Type B pancreatic cell (in vitro differentiated cells): Measurements from ENCODE around the gene FRMD1. TPM values are rescaled to one million over a fixed set of nuclear protein-coding genes. Genes with fewer than 3 reads are reported as not detected.

Source experiments
- DNase-seq: peaks from one replicate; pipeline ENCODE4 v3.0.0; 2021; ENCODE audit warnings: mixed read lengths; ENCODE audit not compliant: unreplicated experiment; ENCODE audit errors: extremely low spot score
- H3K27ac Mint-ChIP-seq: 2 replicates; pipeline ENCODE4 v1.8.0; 2021; ENCODE audit warnings: mild to moderate bottlenecking, mixed read lengths
- H3K27me3 Mint-ChIP-seq: 2 replicates; pipeline ENCODE4 v1.8.0; 2021; ENCODE audit warnings: mixed read lengths
- H3K36me3 Mint-ChIP-seq: 2 replicates; pipeline ENCODE4 v1.8.0; 2021; ENCODE audit warnings: mixed read lengths
- H3K4me1 Mint-ChIP-seq: one replicate; pipeline ENCODE4 v1.8.0; 2021; ENCODE audit warnings: mixed read lengths; ENCODE audit not compliant: unreplicated experiment
- H3K4me3 Mint-ChIP-seq: 2 replicates; pipeline ENCODE4 v1.8.0; 2021; ENCODE audit warnings: mild to moderate bottlenecking, mixed read lengths
- H3K9me3 Mint-ChIP-seq: 2 replicates; pipeline ENCODE4 v1.8.0; 2021; ENCODE audit warnings: mixed read lengths
- total RNA-seq: library from RNA; stranded (reverse); gene quantifications from 2 replicates; pipeline ENCODE4 v1.2.1, GENCODE V29; 2021; ENCODE audit warnings: low replicate concordance
- TF ChIP-seq, protein P1 (sequence below): fragments of 200-600 bp; sonication (generic); conservative IDR thresholded peaks from 2 replicates; pipeline ENCODE4 v1.5.0; 2021; ENCODE audit warnings: antibody characterized with exemption, mild to moderate bottlenecking

Gene FRMD1
- total RNA-seq, 1 donor from 2014 or later, result 0.17 TPM

DNA sequence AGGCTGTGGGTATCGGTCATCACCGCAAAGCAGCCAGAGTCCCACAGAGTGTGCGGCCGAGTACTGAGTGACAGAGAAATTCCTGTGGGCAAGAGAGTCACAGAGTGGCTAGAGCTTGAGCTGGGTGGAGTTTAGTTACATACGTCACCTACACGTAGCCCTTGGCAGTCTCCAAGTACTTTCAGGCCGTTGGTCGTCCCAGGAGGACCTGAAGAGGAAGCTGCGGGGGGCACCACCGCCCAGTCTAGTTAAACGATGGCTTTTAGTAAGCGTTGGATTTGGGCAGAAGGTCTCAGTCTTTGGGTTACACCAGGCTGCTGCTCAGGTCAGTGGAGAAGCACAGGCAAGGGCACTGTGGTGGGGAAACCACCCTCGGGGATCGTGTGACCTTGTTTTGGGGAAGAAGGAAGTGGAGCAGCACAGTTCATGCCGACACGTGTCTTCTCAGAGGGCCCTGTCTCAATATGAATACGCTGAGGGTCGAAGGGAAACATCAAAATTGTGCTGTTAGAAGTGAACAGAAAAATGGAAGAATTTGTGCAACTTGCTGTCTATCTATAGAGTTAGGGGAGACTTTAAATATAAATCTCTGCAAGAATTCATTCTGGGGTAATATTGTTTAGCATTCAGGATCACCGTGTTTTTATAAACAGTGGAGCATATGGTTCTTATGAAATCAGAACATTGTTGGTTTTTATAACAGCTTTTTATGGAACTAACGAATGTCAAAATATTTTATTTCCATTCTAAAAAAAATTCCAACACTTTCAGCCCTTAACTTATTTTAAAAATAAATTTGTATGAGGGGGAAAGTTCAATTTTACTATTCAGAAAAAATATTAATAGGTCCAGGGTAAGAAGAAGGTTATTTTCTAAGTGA, 52.9 kb downstream of the FRMD1 start:
- H3K4me1 Mint-ChIP-seq, result peaks cover 26% of the 10 kb centered on the region
- H3K27ac Mint-ChIP-seq, result no peak overlapping the region
- no peaks in the 10 kb centered on the region for H3K36me3 Mint-ChIP-seq
- DNase-seq, result no peak
- peaks cover 4% of the 10 kb centered on the region for H3K27me3 Mint-ChIP-seq
- TF ChIP-seq, protein P1, sequence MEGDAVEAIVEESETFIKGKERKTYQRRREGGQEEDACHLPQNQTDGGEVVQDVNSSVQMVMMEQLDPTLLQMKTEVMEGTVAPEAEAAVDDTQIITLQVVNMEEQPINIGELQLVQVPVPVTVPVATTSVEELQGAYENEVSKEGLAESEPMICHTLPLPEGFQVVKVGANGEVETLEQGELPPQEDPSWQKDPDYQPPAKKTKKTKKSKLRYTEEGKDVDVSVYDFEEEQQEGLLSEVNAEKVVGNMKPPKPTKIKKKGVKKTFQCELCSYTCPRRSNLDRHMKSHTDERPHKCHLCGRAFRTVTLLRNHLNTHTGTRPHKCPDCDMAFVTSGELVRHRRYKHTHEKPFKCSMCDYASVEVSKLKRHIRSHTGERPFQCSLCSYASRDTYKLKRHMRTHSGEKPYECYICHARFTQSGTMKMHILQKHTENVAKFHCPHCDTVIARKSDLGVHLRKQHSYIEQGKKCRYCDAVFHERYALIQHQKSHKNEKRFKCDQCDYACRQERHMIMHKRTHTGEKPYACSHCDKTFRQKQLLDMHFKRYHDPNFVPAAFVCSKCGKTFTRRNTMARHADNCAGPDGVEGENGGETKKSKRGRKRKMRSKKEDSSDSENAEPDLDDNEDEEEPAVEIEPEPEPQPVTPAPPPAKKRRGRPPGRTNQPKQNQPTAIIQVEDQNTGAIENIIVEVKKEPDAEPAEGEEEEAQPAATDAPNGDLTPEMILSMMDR, result no peak
- H3K9me3 Mint-ChIP-seq, result peaks cover 3% of the 10 kb centered on the region
- H3K4me3 Mint-ChIP-seq, result no peak overlapping the region

DNA sequence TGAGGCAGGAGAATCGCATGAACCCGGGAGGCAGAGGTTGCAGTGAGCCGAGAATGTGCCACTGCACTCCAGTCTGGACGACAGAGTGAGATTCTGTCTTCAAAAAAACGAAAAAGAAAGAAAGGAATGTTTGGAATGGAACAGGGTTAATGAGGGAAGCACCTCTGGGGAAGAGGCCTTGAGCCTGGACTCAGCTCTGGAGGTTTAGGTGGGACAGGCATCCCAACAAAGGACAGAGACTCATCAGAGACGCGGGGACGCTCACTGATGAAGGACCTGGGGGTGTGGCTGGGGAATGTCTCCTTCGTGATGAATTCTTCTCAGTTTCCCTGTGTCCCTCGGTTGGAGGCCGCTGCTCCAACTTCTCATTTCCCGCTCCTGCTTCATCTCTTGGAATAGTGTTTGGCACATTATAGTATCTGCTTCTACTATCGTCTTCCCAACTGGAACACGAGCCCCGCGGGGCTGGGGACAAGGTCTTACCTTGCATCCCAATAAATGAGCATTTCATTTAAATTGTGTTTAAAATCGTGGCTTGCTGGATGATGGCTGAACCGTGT, 54.0 kb downstream of the FRMD1 start:
- no peak for DNase-seq
- Mint-ChIP-seq H3K4me3 (no peak overlapping the region), H3K4me1 (peaks cover 20% of the 10 kb centered on the region), H3K27ac (no peak overlapping the region), H3K27me3 (peaks cover 4% of the 10 kb centered on the region), H3K9me3 (peaks cover 3% of the 10 kb centered on the region), H3K36me3 (no peaks in the 10 kb centered on the region)
- TF ChIP-seq, protein P1, result no peak

DNA sequence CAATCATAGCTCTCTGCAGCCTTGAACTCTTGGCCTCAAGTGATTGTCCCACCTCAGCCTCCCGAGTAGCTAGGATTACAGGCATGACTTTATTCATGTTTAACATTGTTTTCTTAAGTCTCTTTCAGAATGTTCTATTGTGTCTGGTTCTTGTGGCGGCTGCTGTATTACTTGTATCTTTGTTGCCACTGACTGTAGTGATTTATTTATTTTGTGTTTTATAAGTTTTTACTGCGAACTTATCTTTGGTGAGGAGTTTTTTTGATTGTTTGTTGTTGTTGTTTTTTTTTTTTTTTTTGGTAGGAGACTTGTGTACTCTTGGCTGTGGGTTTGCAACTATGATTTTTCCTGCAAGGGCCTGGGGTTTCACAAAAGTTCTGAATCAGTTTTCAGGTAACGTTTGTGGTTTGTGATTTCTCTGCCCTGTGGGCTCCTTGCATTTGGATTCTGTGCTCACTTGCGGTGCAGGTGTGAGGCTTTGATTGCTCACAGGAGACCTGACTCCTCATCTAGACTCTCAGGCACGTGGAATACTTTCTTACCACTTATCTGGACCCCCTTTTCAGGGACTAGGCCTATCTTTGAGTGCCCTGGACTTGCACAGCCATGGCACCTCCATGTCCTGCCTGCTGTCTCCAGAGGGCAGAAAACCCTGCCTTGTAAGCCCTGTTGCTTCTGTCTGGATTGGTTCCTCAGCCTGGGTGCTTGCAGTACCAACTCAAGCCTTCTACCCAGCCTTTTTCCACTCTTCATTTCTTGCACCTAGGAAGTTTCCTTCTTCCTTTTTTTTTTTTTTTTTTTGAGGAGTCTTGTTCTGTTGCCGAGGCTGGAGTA, 56.3 kb downstream of the FRMD1 start:
- no peak for DNase-seq
- no peak overlapping the region for H3K4me3 Mint-ChIP-seq
- peaks cover 16% of the 10 kb centered on the region for H3K4me1 Mint-ChIP-seq
- no peak overlapping the region for H3K27ac Mint-ChIP-seq
- peaks cover 4% of the 10 kb centered on the region for H3K27me3 Mint-ChIP-seq
- no peaks in the 10 kb centered on the region for H3K36me3 Mint-ChIP-seq
- TF ChIP-seq, protein P1, result no peak
- peaks cover 3% of the 10 kb centered on the region for H3K9me3 Mint-ChIP-seq

DNA sequence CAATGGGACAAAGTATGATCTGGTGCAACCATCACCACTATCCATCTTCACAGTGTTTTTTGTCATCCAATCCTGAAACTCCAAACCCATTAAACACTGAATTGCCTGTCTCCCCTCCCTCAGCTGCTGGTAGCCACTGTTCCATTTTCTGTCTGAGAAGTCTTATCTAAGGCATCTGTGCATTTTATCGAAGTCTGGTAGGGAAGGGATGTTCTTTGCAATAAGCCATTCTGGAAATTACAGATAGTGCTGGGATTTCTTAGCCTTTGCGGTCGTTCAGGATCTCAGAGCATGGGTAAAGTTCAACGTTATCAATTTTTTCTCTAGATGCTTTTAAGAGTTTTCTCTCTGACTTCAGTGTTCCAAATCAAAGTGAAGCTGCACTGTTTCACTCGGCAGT, 57.4 kb downstream of the FRMD1 start:
- H3K27ac Mint-ChIP-seq, result no peak overlapping the region
- TF ChIP-seq, protein P1, result no peak
- DNase-seq, result no peak
- no peaks in the 10 kb centered on the region for H3K36me3 Mint-ChIP-seq
- H3K9me3 Mint-ChIP-seq, result no peaks in the 10 kb centered on the region
- H3K4me1 Mint-ChIP-seq, result peaks cover 21% of the 10 kb centered on the region
- no peak overlapping the region for H3K4me3 Mint-ChIP-seq
- peaks cover 4% of the 10 kb centered on the region for H3K27me3 Mint-ChIP-seq

DNA sequence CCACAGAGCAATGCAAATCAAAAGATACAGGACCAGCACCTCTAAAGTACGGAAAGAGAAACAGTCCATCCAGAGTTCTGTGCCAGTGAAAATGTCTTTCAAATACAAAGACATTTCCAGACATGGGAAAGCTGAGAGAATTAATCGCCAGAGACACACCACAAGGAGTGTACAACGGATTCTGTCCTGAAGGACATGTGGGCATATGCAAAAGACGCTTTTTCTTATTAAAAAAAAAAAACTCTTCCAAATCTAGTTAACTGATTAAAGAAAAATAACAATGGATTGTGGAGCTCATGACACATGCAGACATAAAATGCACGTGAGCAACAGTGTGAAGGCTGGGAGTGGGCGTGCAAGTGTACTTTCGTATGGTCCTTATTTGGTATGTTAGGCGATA, 58.8 kb downstream of the FRMD1 start:
- DNase-seq, result no peak
- Mint-ChIP-seq H3K4me1 (peaks cover 17% of the 10 kb centered on the region), H3K36me3 (no peaks in the 10 kb centered on the region), H3K27me3 (peaks cover 2% of the 10 kb centered on the region), H3K4me3 (no peak overlapping the region), H3K9me3 (no peaks in the 10 kb centered on the region), H3K27ac (no peak overlapping the region)
- TF ChIP-seq, protein P1, result no peak
